T-helper 2 cell treated with Interferon-gamma antibody and Interleukin-4, amounts not matched to agents 5 μg/mL and 100 μg/mL, for 36 hours (primary cell): ENCODE data around the gene RNF2.

Experiments used
- DNase-seq: peaks from one replicate; pipeline ENCODE4 v3.0.0; 2021; ENCODE audit warnings: low spot score
- H3K27ac Mint-ChIP-seq: one replicate; pipeline ENCODE4 v1.8.0; 2021; ENCODE audit warnings: mild to moderate bottlenecking, mixed read lengths
- H3K27me3 Mint-ChIP-seq: one replicate; pipeline ENCODE4 v1.8.0; 2021; ENCODE audit warnings: low read depth, mixed read lengths
- H3K36me3 Mint-ChIP-seq: one replicate; pipeline ENCODE4 v1.8.0; 2021; ENCODE audit warnings: low read depth, mixed read lengths
- H3K4me1 Mint-ChIP-seq: one replicate; pipeline ENCODE4 v1.8.0; 2021; ENCODE audit warnings: low read depth, mixed read lengths
- H3K4me3 Mint-ChIP-seq: one replicate; pipeline ENCODE4 v1.8.0; 2022; ENCODE audit warnings: mild to moderate bottlenecking, moderate library complexity, mixed read lengths
- H3K9me3 Mint-ChIP-seq: one replicate; pipeline ENCODE4 v1.8.0; 2021; ENCODE audit warnings: mixed read lengths

RNF2 gene

DNA sequence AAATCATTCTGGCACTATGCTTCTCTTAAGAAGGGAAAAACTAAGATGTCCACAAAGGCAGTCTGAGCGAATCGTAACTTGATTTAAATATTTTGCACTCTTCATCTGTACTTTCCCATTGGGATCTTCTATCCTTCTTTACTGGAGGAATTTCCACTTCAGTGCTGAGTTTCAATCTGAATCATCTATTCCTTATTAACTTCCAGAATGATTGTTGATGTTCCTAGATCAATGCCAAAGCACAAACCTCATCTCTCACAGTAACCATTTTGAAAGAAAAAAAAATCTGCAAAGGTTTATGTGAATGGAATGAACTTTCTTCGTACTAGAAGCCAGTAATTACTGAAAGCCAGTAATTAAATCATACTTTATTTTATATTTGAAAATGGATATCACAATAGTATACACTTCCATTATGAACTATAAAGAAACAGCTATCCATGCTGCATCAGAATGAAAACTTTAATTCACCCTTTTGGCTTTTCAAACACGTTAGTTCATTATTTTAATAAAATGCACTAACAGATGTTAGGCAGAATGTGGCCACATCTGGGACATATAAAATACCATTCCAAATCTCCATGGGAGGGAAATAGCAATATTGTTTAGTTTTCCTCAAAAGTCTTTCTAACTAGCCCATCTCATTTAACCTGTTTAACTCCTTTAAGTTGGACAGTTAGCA, 5.5 kb upstream of the RNF2 start:
- H3K4me1 Mint-ChIP-seq = peaks cover 6% of the 10 kb centered on the region
- peaks cover 27% of the 10 kb centered on the region for H3K27me3 Mint-ChIP-seq
- DNase-seq = no peak

DNA sequence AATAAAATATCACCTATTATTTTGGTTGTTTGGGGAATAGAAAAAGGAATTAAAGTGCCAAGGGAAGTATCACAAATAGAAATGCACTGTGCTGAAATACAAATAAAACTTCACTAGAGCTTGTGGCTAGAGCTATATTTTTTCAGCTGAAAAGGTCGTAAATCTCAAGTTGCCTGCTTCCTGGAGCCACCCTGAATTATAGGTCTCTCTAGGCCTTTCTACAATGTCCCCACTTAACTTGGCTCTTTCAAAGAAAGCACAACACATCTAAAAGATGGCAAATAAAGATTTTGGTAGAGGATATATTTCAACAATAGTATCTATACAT, 5.0 kb upstream of the RNF2 start:
- no peak for DNase-seq
- Mint-ChIP-seq H3K4me1 (peaks cover 8% of the 10 kb centered on the region), H3K4me3 (no peak overlapping the region), H3K27ac (no peak overlapping the region), H3K36me3 (no peaks in the 10 kb centered on the region), H3K27me3 (peaks cover 29% of the 10 kb centered on the region), H3K9me3 (no peaks in the 10 kb centered on the region)

More for the DNA sequence above, 5.5 kb upstream of the RNF2 start:
- no peaks in the 10 kb centered on the region for H3K36me3 Mint-ChIP-seq
- no peak overlapping the region for H3K27ac Mint-ChIP-seq
- no peaks in the 10 kb centered on the region for H3K9me3 Mint-ChIP-seq
- H3K4me3 Mint-ChIP-seq = no peak overlapping the region

GRCh38 chr1:185041742-185042141, 3.6 kb upstream of the RNF2 start:
- peaks cover 19% of the 10 kb centered on the region for H3K27me3 Mint-ChIP-seq

GRCh38 chr1:185042737-185043136, 2.6 kb upstream of the RNF2 start:
- H3K27me3 Mint-ChIP-seq = peaks cover 19% of the 10 kb centered on the region
- no peaks in the 10 kb centered on the region for H3K36me3 Mint-ChIP-seq
- peaks cover 20% of the 10 kb centered on the region for H3K4me1 Mint-ChIP-seq
- no peak overlapping the region for H3K27ac Mint-ChIP-seq
- no peak for DNase-seq
- no peaks in the 10 kb centered on the region for H3K9me3 Mint-ChIP-seq
- H3K4me3 Mint-ChIP-seq = no peak overlapping the region

More at GRCh38 chr1:185041742-185042141, 3.6 kb upstream of the RNF2 start:
- no peak for DNase-seq
- Mint-ChIP-seq H3K4me1 (peaks cover 13% of the 10 kb centered on the region), H3K27ac (no peak overlapping the region), H3K36me3 (no peaks in the 10 kb centered on the region), H3K9me3 (no peaks in the 10 kb centered on the region), H3K4me3 (no peak overlapping the region)

DNA sequence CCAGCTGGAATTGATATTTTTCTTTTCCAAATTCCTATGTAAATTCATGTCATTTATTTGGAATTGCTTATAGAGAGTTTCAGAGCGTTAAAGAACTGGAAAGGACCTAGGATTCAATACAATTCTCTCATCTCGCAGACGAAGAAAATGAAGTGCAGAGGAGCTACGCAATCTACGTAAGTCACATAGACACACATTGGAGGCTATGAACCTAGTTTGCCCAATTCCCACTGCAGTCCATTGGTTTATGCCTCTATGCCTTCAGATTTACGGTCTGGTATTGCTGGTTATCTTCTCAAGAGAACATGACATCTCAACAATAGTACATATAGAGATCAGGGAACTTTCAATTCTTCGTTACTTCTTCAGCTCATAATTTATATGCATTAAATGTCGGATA, 971 bp upstream of the RNF2 start:
- peaks cover 24% of the 10 kb centered on the region for H3K4me1 Mint-ChIP-seq
- no peaks in the 10 kb centered on the region for H3K36me3 Mint-ChIP-seq
- H3K4me3 Mint-ChIP-seq = peak overlapping the region; percentile 94
- H3K9me3 Mint-ChIP-seq = no peaks in the 10 kb centered on the region
- no peak for DNase-seq
- peaks cover 22% of the 10 kb centered on the region for H3K27me3 Mint-ChIP-seq
- H3K27ac Mint-ChIP-seq = peak overlapping the region; percentile 91

DNA sequence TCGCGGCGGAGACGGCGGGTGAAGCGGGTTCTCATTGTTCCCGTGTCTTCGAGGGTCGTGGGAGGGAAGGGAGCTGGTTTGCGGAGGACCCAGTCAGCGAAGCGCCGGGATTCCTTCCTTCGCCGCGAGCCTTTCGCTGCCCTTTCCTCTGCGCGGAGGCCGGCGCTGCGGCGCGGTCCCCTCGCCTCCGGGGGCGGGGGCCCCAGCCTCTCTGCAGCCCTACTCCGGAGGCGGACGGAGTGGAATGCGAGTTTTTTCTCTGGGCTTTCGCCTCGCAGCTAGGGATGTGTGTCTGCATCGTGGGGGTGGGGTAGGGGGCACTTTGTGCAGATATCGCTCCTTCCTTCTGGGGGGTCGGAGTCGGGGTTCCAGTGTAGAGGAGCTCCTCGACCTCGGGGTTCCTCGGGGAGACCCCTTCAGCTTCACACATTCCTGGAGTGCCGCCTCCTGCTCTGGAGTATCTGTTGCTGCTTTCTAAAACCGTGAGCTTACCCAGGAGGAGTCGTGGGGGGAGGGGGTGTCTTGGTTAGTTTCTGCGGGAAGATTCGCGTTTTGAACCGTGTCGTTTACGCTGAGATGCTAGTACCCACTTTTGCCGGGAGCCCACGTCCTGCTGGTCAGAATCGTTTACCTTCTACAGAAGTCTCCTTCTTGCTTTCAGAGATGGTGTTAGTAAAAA, 595 bp downstream of the RNF2 start:
- Mint-ChIP-seq H3K27ac (peak overlapping the region; percentile 68), H3K9me3 (no peaks in the 10 kb centered on the region), H3K4me1 (peaks cover 24% of the 10 kb centered on the region), H3K36me3 (no peaks in the 10 kb centered on the region), H3K27me3 (peaks cover 22% of the 10 kb centered on the region), H3K4me3 (peak overlapping the region; percentile 89)
- DNase-seq = no peak

GRCh38 chr1:185046668-185047067, 1.3 kb downstream of the RNF2 start:
- no peak for DNase-seq
- Mint-ChIP-seq H3K36me3 (no peaks in the 10 kb centered on the region), H3K27ac (peak overlapping the region; percentile 68), H3K9me3 (no peaks in the 10 kb centered on the region), H3K4me3 (peak overlapping the region; percentile 89), H3K4me1 (peaks cover 24% of the 10 kb centered on the region), H3K27me3 (peaks cover 22% of the 10 kb centered on the region)

- H3K36me3 Mint-ChIP-seq = peaks cover 3% of the 10 kb centered on the region
- H3K9me3 Mint-ChIP-seq = no peaks in the 10 kb centered on the region
- H3K4me3 Mint-ChIP-seq = no peak overlapping the region
- DNase-seq = no peak
- H3K27me3 Mint-ChIP-seq = peaks cover 10% of the 10 kb centered on the region
- no peak overlapping the region for H3K27ac Mint-ChIP-seq
- peaks cover 22% of the 10 kb centered on the region for H3K4me1 Mint-ChIP-seq
Observed at GRCh38 chr1:185049670-185050069, 4.3 kb downstream of the RNF2 start.

DNA sequence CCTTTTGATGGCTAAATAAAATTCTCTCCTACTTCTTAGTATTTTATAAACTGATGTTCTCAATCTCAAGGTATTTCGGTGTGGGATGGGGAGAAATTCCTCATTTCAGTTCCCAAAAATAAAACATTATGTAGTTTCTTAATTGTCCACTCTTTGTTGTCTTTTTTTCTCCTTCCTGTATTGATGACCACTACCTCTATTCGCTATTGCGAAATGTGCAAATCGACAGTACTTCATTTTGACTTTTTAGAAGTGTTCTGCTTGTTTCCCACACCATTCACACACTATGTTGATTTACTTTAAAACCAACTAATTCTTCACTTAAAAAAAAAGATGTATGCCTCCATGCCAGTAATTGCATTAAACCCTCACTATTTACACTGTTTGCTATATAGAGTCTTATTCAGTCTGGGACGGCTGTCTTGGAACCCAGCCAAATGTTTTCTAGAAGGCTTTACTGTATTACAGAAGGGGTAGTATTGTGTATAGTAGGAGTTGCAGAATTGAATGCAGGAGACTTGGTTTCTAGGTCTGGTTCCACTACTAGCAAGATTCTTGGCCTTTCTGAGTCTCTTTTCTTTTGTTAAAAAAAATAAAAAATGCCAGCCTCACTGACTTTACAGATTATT, 5.6 kb downstream of the RNF2 start:
- DNase-seq = no peak
- Mint-ChIP-seq H3K4me1 (peaks cover 19% of the 10 kb centered on the region), H3K4me3 (no peak overlapping the region), H3K27me3 (peaks cover 6% of the 10 kb centered on the region), H3K36me3 (peaks cover 3% of the 10 kb centered on the region), H3K9me3 (no peaks in the 10 kb centered on the region), H3K27ac (no peak overlapping the region)

DNA sequence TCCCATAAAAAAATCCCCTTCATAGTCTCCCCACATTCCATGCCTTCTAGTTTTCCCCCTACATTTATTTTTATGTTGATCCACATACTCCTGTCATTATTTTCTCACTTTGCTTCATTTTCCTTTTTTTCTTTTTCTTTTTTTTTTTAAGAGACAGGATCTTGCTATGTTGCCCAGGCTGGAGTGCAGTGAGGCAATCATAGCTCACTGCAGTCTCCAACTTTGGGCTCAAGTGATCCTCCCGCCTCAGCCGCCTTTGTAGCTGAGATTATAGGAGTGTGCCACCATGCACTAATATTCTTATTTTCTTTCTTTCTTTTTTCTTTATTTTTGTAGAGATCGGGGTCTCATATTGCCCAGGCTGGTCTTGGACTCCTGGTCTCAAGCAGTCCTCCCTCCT, 7.8 kb downstream of the RNF2 start:
- H3K4me3 Mint-ChIP-seq = no peak overlapping the region
- H3K27ac Mint-ChIP-seq = no peak overlapping the region
- no peak for DNase-seq
- H3K4me1 Mint-ChIP-seq = peaks cover 4% of the 10 kb centered on the region
- H3K9me3 Mint-ChIP-seq = no peaks in the 10 kb centered on the region
- peaks cover 3% of the 10 kb centered on the region for H3K36me3 Mint-ChIP-seq
- no peaks in the 10 kb centered on the region for H3K27me3 Mint-ChIP-seq

- H3K27me3 Mint-ChIP-seq = no peaks in the 10 kb centered on the region
- H3K9me3 Mint-ChIP-seq = no peaks in the 10 kb centered on the region
- H3K4me3 Mint-ChIP-seq = no peak overlapping the region
- no peak overlapping the region for H3K27ac Mint-ChIP-seq
- DNase-seq = no peak
- H3K4me1 Mint-ChIP-seq = peaks cover 6% of the 10 kb centered on the region
- H3K36me3 Mint-ChIP-seq = peaks cover 3% of the 10 kb centered on the region
Observed at GRCh38 chr1:185054365-185055060, 9.2 kb downstream of the RNF2 start.

DNA sequence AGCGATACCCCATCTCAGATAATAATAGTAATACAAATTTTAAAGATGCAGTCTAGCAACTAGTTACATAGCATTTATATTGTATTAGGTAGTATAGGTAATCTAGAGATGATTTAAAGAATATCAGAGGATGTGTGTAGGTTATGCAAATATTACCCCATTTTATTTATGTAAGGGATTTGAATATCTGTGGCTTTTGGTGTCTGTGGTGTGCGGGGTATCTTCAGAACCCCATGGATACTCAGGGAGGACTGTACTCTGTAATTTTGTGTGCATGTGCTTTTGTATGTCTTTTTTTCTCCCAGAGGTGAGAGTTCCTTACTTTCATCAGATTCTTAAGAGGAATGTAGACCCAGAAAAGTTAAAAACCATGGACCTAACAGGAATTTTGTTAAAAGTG, 12.8 kb downstream of the RNF2 start:
- Mint-ChIP-seq H3K36me3 (peaks cover 6% of the 10 kb centered on the region), H3K4me1 (peaks cover 8% of the 10 kb centered on the region), H3K27ac (no peak overlapping the region), H3K27me3 (no peaks in the 10 kb centered on the region), H3K9me3 (peaks cover 3% of the 10 kb centered on the region), H3K4me3 (no peak overlapping the region)
- DNase-seq = no peak

GRCh38 chr1:185058876-185059275, 13.5 kb downstream of the RNF2 start:
- DNase-seq = no peak
- H3K36me3 Mint-ChIP-seq = peaks cover 10% of the 10 kb centered on the region
- H3K9me3 Mint-ChIP-seq = peaks cover 8% of the 10 kb centered on the region
- H3K4me1 Mint-ChIP-seq = peaks cover 7% of the 10 kb centered on the region
- no peak overlapping the region for H3K27ac Mint-ChIP-seq
- no peaks in the 10 kb centered on the region for H3K27me3 Mint-ChIP-seq
- H3K4me3 Mint-ChIP-seq = no peak overlapping the region

DNA sequence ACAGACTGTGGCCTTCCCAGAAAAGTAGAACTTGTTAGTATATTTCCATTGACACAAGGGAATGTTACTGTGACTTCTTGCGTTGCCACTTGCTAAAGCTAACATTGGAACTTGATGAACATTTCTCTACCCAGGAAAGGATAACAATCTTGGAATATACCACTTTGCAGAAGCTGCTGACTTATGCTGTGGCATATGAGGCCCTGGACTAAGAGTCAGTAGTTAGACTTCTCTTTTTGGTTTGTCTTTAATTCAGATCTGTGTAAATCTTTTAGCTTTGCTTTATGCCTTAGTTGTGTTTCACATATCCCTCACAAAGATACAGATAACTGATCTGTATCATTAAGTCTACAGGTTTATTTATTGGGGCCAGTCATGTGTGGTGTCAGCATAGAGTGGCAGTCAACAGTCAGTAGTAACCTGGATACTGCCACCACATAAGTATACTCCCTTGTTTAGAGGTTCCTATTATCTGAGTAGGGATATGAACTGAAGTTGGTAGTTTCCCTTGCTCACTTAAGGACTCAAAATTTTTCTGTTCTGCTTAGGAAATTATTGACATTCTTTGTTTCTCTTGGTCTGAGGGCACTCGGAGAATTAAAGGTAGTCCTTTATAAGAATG, 14.7 kb downstream of the RNF2 start:
- DNase-seq = no peak
- no peak overlapping the region for H3K4me3 Mint-ChIP-seq
- no peak overlapping the region for H3K27ac Mint-ChIP-seq
- peaks cover 18% of the 10 kb centered on the region for H3K9me3 Mint-ChIP-seq
- peaks cover 7% of the 10 kb centered on the region for H3K4me1 Mint-ChIP-seq
- H3K27me3 Mint-ChIP-seq = no peaks in the 10 kb centered on the region
- H3K36me3 Mint-ChIP-seq = peaks cover 12% of the 10 kb centered on the region
